HG03442 (cell line): Measurements from ENCODE around the gene SYNPR.
"Not testable (repeated sequence)": the region's sequence is repeated elsewhere in the genome, so short reads cannot be mapped to it uniquely, and the experiment has no call there.

Experiments used
- ATAC-seq: cut with Tn5 transposase; IDR thresholded peaks from one replicate; pipeline ENCODE4 v1.9.1; 2021; ENCODE audit warnings: mild to moderate bottlenecking, moderate library complexity; ENCODE audit not compliant: unreplicated experiment

Gene SYNPR

DNA sequence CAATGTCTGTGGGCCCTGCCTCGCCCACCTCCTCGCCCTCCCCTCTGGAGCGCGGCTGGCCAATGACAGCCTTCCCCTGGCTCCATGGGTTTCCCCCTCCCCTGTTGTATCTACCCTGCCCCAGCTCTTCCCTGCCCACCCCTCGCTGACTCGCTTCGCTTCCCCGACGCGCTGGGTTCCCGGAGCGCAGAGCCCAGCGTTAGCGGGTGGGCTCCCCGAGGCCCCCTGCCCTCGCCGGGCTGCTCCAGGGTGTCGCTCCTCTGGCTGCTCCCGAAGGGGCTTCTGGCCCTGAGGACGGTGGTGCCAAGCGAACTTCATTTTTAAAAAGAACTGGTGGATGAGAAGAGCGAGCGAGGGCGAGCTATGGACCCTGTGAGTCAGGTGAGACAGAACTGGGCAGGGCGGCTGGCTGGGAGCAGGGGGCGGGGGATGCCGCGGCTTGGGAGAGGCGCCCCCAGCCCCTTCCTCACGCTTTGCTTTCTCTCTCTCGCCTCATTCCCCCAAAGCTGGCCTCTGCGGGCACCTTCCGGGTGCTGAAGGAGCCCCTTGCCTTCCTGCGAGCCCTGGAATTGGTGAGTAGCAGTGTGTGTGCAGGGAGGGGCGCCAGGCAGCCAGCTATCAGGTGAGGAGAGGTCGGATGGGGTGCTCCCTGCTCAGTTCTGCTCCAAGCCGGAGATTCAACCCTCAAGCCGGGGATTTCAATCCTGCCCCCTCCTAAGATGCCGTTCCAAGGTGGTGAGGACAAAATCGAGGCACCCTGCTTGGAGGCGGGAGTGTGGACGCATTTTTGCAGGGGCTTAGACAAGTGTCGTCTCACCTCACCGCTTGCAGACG lies at the start of gene SYNPR:
Gene SYNPR (plus strand): TSS at position 138 of the 834 bp plus-strand sequence.
- ATAC-seq = no peak

DNA sequence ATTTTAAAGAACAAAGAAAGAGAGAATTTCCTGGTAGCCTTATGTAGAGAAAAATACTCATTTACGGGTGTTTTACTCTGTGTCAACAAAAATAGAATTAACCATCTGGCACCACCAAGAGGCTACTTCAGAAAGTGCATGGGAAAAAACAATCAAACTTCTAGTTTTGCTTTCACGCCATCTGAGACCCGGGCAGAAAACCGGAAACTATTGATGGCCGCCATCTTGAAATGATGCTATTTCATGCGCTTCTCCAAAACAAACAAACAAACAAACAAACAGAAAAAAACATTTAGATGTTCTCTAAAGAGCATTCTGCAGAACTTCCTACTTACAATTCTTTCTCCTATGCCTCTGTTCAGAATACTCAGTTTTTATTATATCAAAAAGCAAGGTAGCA lies 49.4 kb upstream of the SYNPR start:
- peak; percentile 78 for ATAC-seq

DNA sequence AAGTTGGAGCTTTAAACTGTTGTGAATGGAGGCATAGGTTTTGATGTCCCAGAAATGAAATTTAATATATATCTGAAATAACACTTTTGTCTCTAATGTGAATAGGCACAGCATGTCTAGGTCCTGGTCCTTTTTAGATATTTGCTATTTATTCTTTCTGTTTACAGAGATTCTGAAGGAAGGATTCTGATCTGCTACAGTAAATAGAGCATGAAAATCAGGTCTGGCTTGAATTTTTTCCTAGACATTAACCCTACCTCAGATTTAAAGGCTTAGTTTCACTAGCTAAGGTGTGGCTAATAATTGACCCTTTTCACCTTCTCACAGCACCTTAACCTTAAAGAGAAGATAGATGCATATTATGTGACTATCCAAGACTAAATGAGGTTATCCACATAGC lies 48.0 kb upstream of the SYNPR start:
- ATAC-seq = no peak

DNA sequence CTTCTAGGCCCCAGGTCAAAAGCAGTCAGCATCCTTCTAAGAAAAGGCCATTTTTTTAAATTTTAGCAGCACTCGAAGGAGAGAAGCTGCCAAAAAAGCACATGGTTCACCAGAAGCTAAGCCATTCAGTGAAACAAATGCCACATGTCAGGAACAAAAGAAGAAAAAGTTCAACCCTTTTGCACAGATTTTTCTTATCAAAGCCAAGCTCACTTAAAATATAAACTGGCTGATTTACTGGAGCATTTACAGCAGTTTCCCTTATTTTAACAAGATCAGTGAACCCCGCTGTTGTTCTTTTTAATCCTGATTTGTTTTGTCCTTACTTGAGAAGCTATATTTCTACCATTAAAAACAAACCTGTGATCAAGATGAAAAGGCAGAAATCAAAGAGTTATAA lies 46.5 kb upstream of the SYNPR start:
- ATAC-seq = no peak

DNA sequence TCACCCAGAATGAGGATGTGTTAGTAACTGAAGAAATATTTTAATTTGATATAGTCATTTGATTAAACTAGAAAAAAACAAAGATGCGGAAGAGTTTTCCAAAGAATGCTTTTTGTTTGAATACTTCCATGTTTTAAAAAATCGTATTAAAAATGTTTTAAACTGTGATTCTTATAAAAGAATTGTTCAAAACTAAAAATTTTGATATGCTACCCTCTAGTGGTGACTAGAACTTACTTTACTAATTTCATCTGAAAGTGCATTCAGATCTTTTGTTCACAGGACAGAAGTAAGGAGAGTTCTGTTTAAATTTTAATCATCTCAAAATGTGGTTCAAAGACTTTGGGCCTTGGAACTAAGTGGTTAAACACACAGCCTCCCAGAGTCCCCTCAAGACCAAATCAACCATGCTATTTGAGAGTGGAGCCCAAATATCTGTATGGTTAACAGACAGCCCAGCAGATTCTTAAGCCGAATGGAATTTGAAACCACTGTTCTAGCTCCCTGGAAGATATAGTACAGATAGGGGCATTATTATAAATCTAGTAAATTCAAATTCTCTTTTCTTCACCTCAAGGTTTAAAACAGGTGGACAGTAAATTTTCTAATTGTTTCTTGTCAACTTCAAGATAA lies 45.2 kb upstream of the SYNPR start:
- no peak for ATAC-seq

DNA sequence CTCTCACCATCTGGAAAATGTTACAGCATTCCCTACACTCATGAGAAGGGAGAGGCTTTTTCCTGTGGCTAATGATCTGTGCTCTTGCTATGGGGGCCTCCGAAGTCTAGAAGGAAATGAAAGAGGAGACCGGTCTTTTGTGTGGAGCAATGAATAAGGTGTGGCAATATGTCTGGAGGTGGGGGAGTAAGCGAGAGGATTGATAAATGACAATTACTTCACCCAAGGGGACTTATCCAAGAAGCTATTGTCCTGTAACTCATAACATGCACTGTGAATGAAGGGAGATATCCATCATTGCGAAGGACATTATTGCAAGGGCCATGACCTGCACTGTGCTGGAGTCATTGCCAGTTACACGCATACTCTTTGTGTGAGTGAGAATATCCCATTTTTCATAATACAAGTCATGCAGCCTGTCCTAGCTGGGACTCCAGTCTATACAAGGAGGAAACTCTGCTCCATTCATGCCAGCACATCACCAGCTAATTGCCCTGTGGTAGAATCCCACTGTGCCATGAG lies 37.7 kb upstream of the SYNPR start:
- ATAC-seq = no peak

DNA sequence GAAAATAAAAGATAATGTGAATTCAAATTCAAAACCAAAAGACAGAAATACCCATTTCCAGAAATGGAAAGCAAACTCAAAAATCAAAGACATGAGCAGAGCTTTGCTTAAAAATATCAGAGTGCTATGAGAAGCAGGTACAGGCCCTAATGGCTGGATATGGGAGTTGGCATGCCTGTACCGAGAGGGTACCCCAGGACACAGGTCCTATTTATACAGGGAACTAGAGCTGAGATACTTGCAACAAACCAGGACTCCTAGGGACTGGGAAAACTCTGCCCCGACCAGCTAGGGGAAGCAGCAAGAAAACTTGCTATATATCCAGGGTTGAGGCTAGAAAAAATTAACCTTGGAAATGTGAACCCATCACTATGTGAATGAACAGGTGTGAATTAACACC lies 36.0 kb upstream of the SYNPR start:
- ATAC-seq = no peak

DNA sequence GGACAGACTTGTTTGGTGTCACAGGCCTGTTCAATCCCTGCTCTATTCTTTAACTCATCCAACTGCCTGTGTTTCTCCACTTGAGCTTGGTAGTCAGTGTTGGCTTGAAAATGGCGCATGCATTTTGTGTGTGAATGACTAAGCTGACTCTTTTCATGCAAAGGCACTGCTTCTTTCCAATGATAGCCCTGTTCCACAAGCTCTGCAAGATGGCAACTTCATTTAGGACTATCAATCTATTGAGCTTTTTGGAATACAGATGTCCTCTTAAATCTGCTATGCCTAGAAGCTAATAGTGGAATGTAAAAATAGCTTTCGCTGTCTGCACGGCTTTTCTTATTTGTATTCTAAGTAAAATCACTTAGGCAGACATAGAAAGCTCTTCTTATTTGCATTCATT lies 33.6 kb upstream of the SYNPR start:
- ATAC-seq = no peak

DNA sequence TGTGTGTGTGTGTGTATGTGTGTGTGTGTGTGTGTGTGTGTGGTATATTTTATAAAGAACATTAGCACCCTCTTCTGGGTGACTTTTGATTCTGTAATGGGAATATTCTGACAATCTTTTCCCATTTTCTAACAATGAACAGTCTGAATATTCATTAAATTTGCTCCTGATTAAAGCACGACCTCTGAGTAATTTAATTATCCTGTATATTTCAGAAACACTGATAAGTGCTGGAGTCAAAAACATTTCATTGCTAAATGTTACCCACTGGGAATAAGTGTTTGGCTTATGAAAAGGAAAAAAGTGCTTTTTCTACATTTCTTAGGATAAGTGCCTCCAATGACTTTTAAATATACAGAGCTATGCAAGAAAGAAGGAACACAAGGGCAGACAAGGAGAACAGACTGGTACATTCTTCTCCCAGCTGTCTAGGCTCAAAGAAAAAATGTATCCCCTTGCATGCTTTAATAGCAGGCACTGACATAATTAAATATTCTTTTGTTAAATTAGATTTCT lies 32.3 kb upstream of the SYNPR start:
- ATAC-seq = no peak

DNA sequence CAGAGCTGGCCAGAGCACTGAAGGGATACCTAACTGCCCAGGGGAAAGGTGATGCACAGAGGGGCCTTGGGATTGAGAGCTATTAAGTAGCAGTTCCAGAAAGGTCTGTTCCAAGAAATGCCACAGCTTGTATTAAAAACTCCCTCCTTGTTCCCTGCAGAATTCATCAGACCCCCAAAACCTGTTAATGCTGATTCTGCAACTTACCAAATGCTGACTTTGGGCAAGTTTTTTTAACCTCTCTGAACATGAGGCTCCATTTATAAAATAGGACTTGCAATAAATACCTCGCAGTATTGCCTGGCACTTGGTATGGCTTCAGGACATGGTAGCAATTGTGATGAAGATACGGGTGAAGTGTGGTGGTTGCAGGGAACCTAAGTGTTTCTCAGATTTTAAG lies 30.1 kb upstream of the SYNPR start:
- ATAC-seq = no peak

DNA sequence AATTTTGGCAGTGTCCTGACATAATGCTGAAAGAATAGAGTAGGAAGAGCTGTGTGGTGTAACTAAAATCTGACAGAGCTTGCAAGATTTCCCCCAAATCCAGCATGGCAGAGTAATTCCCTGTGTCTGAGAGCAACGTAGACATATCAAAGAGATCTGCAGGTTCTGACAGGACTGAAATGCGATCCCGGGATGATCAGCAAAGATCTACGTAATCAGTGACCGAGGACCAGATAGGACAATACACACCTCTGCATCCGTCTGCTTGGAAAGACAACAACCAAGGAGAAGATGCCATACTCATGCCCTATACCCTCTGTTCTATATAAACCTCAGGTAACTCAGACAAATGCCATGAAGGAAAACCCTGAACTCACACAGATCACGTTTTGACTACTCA lies 26.6 kb upstream of the SYNPR start:
- ATAC-seq = no peak

DNA sequence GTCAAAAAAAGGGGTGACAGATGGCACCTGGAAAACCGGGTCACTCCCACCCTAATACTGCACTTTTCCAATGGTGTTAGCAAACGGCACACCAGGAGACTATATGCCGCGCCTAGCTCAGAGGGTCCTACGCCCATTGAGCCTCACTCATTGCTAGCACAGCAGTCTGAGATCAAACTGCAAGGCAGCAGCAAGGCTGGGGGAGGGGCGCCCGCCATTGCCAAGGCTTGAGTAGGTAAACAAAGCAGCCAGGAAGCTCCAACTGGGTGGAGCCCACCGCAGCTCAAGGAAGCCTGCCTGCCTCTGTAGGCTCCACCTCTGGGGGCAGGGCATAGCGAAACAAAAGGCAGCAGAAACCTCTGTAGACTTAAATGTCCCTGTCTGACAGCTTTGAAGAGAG lies 22.3 kb upstream of the SYNPR start:
- ATAC-seq = not testable (repeated sequence)

DNA sequence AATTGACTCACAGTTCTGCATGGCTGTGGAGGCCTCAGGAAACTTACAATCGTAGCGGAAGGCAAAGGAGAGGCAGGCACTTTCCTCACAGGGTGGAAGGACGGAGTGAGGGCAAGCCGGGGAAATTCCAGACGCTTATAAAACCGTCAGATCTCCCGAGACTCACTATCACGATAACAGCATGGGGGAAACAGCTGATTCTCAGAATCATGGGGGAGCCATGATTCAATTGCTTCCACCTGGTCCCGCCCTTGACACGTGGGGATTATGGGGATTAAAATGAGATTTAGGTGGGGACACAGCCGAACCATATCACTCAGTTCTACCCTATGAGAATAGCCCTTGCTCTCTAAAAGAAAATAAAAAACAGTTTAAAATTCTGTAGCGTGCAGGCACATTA lies 13.4 kb upstream of the SYNPR start:
- no peak for ATAC-seq

DNA sequence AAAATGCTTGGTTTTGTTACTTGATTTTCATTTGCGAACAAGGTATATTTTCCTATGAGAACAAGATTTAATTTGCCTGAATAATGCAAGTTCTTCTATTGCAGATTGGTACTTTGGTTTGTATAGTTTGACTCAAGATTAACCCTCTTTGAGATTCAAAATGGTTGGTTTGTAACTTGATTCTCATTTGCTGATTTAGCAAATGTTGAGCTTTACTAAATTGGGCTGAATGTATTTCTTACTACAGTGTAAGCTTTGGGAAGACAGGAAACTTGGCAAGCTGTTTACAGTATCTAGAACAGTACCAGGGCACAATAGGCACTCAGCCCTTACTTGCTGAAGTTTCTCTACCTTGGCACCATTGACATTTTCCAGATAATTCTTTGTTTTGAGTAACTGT lies 3.7 kb upstream of the SYNPR start:
- no peak for ATAC-seq

DNA sequence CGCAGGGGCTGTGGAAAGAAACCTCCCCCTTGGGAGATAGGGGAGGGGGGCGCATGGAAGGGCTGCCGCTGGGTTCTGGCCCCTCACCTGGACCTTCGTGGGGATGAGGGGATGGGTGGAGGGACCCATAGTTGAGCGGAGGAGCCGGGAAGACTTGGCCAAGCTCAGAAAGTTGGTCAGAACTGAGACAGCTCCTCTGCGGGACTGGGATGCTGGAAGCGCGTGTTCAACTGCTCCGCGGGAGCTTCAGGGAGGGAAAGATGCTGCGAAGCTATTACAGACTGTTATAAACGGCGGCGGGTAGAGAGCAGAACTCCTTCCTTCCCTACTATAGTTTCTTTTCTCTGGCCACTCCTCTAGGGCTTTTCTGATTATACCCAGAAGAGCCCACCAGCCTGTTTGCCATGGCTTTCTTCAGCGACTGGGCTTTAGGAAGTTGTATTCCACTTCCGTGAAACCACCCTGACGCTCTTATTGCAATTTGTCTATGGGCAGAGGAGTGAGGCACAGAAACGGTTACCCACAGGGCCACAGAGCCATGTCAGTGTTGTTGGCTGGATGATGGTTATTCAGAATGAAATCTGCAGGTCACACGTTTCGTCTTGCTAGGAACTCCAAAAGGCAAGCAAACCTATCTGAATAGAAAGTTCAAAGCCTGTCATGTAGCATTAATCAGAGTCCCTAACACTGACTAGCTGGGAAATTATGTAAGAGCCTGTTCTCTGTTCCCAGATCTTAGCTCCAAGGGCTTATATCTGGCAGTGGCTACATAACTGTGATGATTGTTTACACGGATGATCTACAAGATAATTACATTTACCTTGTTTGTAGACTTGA lies 1.1 kb downstream of the SYNPR start:
- no peak for ATAC-seq

DNA sequence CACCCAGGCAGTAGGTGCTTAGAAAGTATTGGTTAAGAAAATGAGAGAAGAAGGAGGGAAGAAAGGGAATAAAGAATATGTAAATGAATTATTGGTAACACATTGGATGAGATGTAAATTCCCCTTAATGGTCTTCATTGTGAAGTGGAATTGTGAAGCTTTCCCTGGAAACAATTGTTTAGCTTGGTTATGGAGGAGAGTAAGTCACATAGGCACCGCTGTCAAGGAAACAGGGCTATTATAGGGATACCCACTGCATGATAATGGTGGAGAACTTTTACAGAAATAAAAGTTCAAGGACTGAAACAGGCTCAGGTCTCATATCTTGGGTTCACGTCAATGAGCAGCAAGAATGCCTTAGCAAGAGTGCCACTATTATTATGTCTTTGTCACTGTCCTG lies 9.5 kb downstream of the SYNPR start:
- no peak for ATAC-seq

DNA sequence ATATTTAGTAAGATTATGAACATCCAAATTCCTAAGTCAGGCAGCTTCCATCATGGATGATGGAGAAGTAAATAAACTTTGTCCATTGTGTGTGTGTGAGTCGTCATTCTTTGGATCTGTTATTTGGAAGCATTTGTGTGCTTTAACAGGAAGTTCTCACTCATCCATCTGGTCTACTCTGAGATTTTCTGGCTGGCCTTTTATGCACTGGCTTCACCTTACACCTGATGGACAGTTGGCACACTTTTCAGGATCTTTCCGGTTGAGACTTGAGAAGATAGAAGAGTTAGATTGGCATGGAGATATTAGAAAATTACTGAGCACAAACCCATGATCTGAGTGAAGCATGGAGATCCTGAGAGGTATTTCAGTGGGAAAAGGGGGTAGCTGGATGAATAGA lies 12.6 kb downstream of the SYNPR start:
- ATAC-seq = no peak

DNA sequence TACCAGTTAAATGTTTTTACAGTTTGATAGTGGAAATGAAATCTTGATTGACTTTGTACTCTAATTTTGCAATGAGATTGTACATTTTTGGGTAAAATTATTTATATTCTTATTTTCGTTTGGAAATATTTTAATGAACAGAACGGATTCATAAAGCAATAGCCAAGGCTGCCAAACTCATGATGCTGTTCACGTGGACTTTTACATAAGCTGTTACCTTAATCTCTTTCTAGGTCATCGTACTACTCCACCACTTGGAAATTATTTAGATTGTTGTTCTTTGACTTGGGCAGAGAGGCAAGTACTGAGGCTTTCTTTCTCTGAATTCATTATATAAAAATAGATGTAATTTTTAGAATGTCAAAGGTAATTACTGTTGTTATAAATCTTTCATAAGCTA lies 16.2 kb downstream of the SYNPR start:
- no peak for ATAC-seq

DNA sequence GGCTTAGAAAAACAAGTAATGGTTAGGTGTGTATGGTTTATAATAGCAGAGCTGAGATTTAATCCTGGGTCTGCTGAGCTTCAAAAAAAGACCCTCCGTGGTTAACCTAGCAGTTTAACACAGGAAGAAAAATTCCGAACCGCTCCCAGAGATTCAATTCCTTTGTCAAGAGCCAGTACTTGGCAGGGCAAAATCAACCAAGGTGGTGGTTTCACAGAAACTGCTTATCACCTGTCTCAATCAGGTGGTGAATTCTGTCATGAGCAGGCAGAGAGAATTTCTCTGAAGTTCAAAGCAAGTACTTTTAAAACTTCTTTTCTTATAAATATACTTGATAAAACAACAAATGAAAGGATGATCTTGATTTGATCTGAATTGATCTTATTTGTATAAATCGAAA lies 17.2 kb downstream of the SYNPR start:
- no peak for ATAC-seq

DNA sequence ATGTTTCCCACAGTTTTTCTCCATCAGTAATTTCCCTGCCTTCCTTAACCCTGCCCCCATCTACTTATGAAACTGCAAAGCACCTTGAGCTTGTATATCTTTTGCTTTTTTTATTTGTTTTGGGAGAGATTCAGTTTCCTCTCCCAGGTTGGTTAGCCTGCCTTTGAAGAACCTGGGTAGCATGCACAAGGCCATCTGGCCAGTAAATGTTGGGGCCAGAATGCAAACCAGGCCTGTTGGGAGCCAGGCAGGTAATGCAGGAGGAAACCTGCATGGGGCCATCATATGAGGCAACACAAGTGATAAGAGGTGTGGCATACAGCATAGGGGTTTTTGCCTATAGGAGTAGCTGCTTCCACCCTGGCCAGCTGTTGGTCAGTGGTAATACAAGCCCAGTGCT lies 17.7 kb downstream of the SYNPR start:
- no peak for ATAC-seq

DNA sequence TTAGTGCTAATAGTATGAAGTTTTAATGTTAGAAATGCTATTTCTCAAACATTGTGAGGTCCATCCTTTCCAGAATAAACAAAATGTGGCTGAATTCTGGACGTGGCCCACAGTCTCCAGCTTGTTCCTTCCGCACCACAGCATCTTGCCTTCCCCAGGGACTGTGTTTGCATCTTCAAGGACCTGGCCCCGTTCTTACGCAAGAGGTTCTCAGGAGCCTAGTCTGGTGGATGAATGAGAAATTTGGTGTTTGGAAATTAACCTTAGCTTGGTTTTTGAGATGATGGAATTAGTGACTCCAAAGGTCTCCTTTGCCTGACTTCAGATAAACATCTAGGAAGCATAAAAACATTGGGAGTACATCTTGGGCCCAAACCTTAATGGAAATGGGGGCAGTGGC lies 18.1 kb downstream of the SYNPR start:
- ATAC-seq = no peak
